Left ventricle myocardium inferior (tissue), 1 donor: ENCODE data around the gene DNAL1. TPM values are rescaled to one million over a fixed set of nuclear protein-coding genes. Genes with fewer than 3 reads are reported as not detected.

Source experiments
- DNase-seq: peaks from one replicate; pipeline ENCODE4 v3.0.0-alpha.2; 2020
- H3K27ac ChIP-seq: fragments of 200-600 bp; replicated peaks from 2 replicates; pipeline ENCODE4 v1.8.0; 2021
- H3K27me3 ChIP-seq: fragments of 200-600 bp; 2 replicates; pipeline ENCODE4 v1.8.0; 2021; ENCODE audit warnings: low read depth
- H3K36me3 ChIP-seq: fragments of 200-600 bp; 2 replicates; pipeline ENCODE4 v1.8.0; 2021
- H3K4me1 ChIP-seq: fragments of 200-600 bp; 2 replicates; pipeline ENCODE4 v1.8.0; 2021
- H3K4me3 ChIP-seq: fragments of 200-600 bp; 2 replicates; pipeline ENCODE4 v1.8.0; 2021; ENCODE audit warnings: mild to moderate bottlenecking, moderate library complexity
- H3K9me3 ChIP-seq: fragments of 200-600 bp; replicated peaks from 2 replicates; pipeline ENCODE4 v1.8.0; 2021
- CTCF ChIP-seq: fragments of 200-600 bp; IDR thresholded peaks from 2 replicates; pipeline ENCODE4 v1.8.0; 2021; ENCODE audit warnings: antibody characterized with exemption, mild to moderate bottlenecking, borderline replicate concordance
- intact Hi-C: fragments of 100-400 bp; cut with micrococcal nuclease; formaldehyde crosslinking; loops from one replicate; pipeline ENCODE4 v1.11.0; 2022
- total RNA-seq: library from RNA; stranded (reverse); fragmentation: NEBNext Ultra II Directional; extraction: Animal tissue kit (Norgen Biotek cat#: 25700); gene quantifications from one replicate; pipeline ENCODE4 v1.2.1, GENCODE V29; 2021
- donor health status: DM: no; HTN: yes; CAD: no; lungs with severe emphysema.

Gene DNAL1
- total RNA-seq, 1 donor from 2014 or later: 15.2 TPM

- no peak overlapping the region for H3K27ac ChIP-seq
- peaks cover 9% of the 10 kb centered on the region for H3K4me1 ChIP-seq
- H3K4me3 ChIP-seq: no peak overlapping the region
- peaks cover 5% of the 10 kb centered on the region for H3K9me3 ChIP-seq
- DNase-seq: no peak
- no peaks in the 10 kb centered on the region for H3K36me3 ChIP-seq
- intact Hi-C loops: no loop called here
- TF ChIP-seq CTCF: no peak
- no peaks in the 10 kb centered on the region for H3K27me3 ChIP-seq
These were observed 34.1 kb upstream of the DNAL1 start for GRCh38 chr14:73610687-73611086.

- Histone ChIP-seq H3K4me1 (peaks cover 9% of the 10 kb centered on the region), H3K36me3 (no peaks in the 10 kb centered on the region), H3K27ac (peak within 1 kb of the TSS; percentile 83), H3K4me3 (peak within 1 kb of the TSS; percentile 71), H3K9me3 (peaks cover 5% of the 10 kb centered on the region), H3K27me3 (no peaks in the 10 kb centered on the region)
- TF ChIP-seq CTCF: no peak
- DNase-seq: peak; percentile 69
- intact Hi-C loops: no loop called here
These were observed 32.3 kb upstream of the DNAL1 start, which contains the start of gene ACOT6 for GRCh38 chr14:73612339-73613045. Gene ACOT6 (plus strand): TSS chr14:73612517. CDS start chr14:73612572, 55 bp downstream.

GRCh38 chr14:73613046-73613383, 31.8 kb upstream of the DNAL1 start:
- peaks cover 5% of the 10 kb centered on the region for H3K9me3 ChIP-seq
- H3K4me1 ChIP-seq: peaks cover 9% of the 10 kb centered on the region
- no peak for TF ChIP-seq CTCF
- H3K4me3 ChIP-seq: peak overlapping the region; percentile 71
- DNase-seq: no peak
- H3K27me3 ChIP-seq: no peaks in the 10 kb centered on the region
- H3K36me3 ChIP-seq: no peaks in the 10 kb centered on the region
- peak overlapping the region; percentile 83 for H3K27ac ChIP-seq
- intact Hi-C loops: no loop called here

GRCh38 chr14:73613419-73613963, 31.3 kb upstream of the DNAL1 start:
- H3K36me3 ChIP-seq: no peaks in the 10 kb centered on the region
- TF ChIP-seq CTCF: no peak
- H3K9me3 ChIP-seq: peaks cover 5% of the 10 kb centered on the region
- H3K27me3 ChIP-seq: no peaks in the 10 kb centered on the region
- H3K4me3 ChIP-seq: peak overlapping the region; percentile 71
- no peak for DNase-seq
- intact Hi-C loops: no loop called here
- peaks cover 9% of the 10 kb centered on the region for H3K4me1 ChIP-seq
- H3K27ac ChIP-seq: peak overlapping the region; percentile 83

- H3K4me1 ChIP-seq: peaks cover 9% of the 10 kb centered on the region
- H3K9me3 ChIP-seq: no peaks in the 10 kb centered on the region
- intact Hi-C loops: no loop called here
- H3K27me3 ChIP-seq: no peaks in the 10 kb centered on the region
- DNase-seq: no peak
- no peak overlapping the region for H3K4me3 ChIP-seq
- no peak for TF ChIP-seq CTCF
- H3K36me3 ChIP-seq: no peaks in the 10 kb centered on the region
- no peak overlapping the region for H3K27ac ChIP-seq
These were observed 28.0 kb upstream of the DNAL1 start for GRCh38 chr14:73616831-73617230.
